ENCODE data around the gene RAB22A. TPM values are rescaled to one million over a fixed set of nuclear protein-coding genes. Genes with fewer than 3 reads are reported as not detected.

RAB22A gene
- total RNA-seq, 3 donors from 2014 or later (not counting 1 experiment from before 2014, with no cell fraction given): 19.6 to 29.8 (median 28.6) TPM

- ATAC-seq: no peak
- Mint-ChIP-seq H3K27me3 (ENCODE audit: low read depth in 2 of 2) (no peaks in the 10 kb centered on the region), H3K36me3 (no peaks in the 10 kb centered on the region), H3K27ac (no peak overlapping the region), H3K9me3 (no peaks in the 10 kb centered on the region), H3K4me3 (no peak overlapping the region), H3K4me1 (peaks cover 68 to 70% of the 10 kb centered on the region in 2 donors)
- WGBS (ENCODE audit: insufficient coverage): no CpG with 5 or more reads among the region's 4 CpGs
- no peak overlapping the region for H3K4me3 ChIP-seq (ENCODE audit: low read length)
- peaks cover 16% of the 10 kb centered on the region for H3K4me1 ChIP-seq (ENCODE audit: control insufficient read depth, insufficient read depth, low read length)
- no peak for TF ChIP-seq CTCF (IDR thresholded peaks at IDR 0.05)
- no peak for DNase-seq
- H3K27ac ChIP-seq (ENCODE audit: low read length): no peak overlapping the region
- intact Hi-C loops (cut with micrococcal nuclease): no loop called here
- no peaks in the 10 kb centered on the region for H3K9me3 ChIP-seq (ENCODE audit: control insufficient read depth, insufficient read depth, low read length)
- no peaks in the 10 kb centered on the region for H3K27me3 ChIP-seq (ENCODE audit: control insufficient read depth, insufficient read depth, low read length)
- no peaks in the 10 kb centered on the region for H3K36me3 ChIP-seq (ENCODE audit: control insufficient read depth, insufficient read depth, low read length)
Measured at GRCh38 chr20:58394801-58395200, 85.3 kb downstream of the RAB22A start.

- Mint-ChIP-seq H3K4me3 (no peak overlapping the region), H3K9me3 (no peaks in the 10 kb centered on the region), H3K27ac (no peak overlapping the region), H3K36me3 (no peaks in the 10 kb centered on the region), H3K27me3 (ENCODE audit: low read depth in 2 of 2) (no peaks in the 10 kb centered on the region), H3K4me1 (peaks cover 60 to 67% of the 10 kb centered on the region in 2 donors)
- no peaks in the 10 kb centered on the region for H3K9me3 ChIP-seq (ENCODE audit: control insufficient read depth, insufficient read depth, low read length)
- H3K4me3 ChIP-seq (ENCODE audit: low read length): no peak overlapping the region
- no peak for ATAC-seq
- WGBS (ENCODE audit: insufficient coverage): 91% methylated on average over 3 of the region's 3 CpGs
- no peak overlapping the region for H3K27ac ChIP-seq (ENCODE audit: low read length)
- H3K4me1 ChIP-seq (ENCODE audit: control insufficient read depth, insufficient read depth, low read length): peaks cover 8% of the 10 kb centered on the region
- intact Hi-C loops (cut with micrococcal nuclease): no loop called here
- no peaks in the 10 kb centered on the region for H3K27me3 ChIP-seq (ENCODE audit: control insufficient read depth, insufficient read depth, low read length)
- DNase-seq: no peak
- no peaks in the 10 kb centered on the region for H3K36me3 ChIP-seq (ENCODE audit: control insufficient read depth, insufficient read depth, low read length)
- no peak for TF ChIP-seq CTCF (IDR thresholded peaks at IDR 0.05)
Measured at GRCh38 chr20:58395604-58396003, 86.1 kb downstream of the RAB22A start.

DNA sequence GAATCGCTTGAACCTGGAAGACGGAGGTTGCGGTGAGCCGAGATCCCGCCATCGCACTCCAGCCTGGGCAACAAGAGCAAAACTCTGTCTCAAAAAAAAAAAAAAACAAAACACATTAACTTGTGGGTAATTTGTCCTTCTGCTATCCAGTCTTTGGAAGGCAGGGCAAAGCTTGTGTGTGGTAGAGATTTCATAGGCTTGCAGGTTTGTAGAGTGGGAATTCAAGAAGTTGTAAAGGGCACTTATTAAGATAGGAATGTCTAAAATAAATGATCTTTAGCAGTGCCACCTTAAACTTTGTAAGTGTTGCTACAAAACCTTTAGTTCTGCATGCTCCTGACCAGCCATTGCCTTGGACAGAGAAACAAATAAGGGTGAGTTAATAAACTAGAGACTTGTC is 87.9 kb downstream of the RAB22A start:
- H3K36me3 ChIP-seq (ENCODE audit: control insufficient read depth, insufficient read depth, low read length): peaks cover 1% of the 10 kb centered on the region
- no peaks in the 10 kb centered on the region for H3K27me3 ChIP-seq (ENCODE audit: control insufficient read depth, insufficient read depth, low read length)
- no peak for TF ChIP-seq CTCF (IDR thresholded peaks at IDR 0.05)
- Mint-ChIP-seq H3K27ac (no peak overlapping the region), H3K27me3 (ENCODE audit: low read depth in 2 of 2) (no peaks in the 10 kb centered on the region), H3K4me3 (no peak overlapping the region), H3K9me3 (no peaks in the 10 kb centered on the region), H3K4me1 (peaks cover 43 to 52% of the 10 kb centered on the region in 2 donors), H3K36me3 (no peaks in the 10 kb centered on the region)
- no peak overlapping the region for H3K4me3 ChIP-seq (ENCODE audit: low read length)
- H3K27ac ChIP-seq (ENCODE audit: low read length): no peak overlapping the region
- H3K9me3 ChIP-seq (ENCODE audit: control insufficient read depth, insufficient read depth, low read length): no peaks in the 10 kb centered on the region
- ATAC-seq (no peak), DNase-seq (no peak)
- WGBS (ENCODE audit: insufficient coverage): 93% methylated on average over 6 of the region's 6 CpGs
- H3K4me1 ChIP-seq (ENCODE audit: control insufficient read depth, insufficient read depth, low read length): peaks cover 12% of the 10 kb centered on the region
- intact Hi-C loops (cut with micrococcal nuclease): no loop called here

DNA sequence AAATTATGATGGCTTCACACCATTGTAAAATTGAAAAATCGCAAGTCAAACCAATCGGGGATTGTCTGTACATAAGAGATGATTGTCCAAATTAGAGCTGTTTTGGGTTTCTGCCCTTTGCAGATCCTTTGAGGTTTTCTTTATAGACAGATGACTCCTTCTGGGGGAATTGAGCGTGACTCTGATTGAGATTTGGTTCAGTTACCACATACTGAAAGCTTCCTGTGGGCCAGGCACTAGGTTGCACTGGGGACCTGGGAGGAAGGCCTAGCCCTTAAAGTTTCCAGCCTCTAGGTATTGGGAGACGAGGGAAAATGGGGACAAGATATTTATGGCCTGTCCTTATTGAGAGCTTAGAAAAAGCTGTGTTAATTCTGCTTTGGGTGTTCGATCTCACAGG is 88.7 kb downstream of the RAB22A start:
- Mint-ChIP-seq H3K27ac (peak overlapping the region in 1 of 2 donors; percentile 2), H3K4me3 (no peak overlapping the region), H3K27me3 (ENCODE audit: low read depth in 2 of 2) (no peaks in the 10 kb centered on the region), H3K4me1 (peaks cover 35 to 46% of the 10 kb centered on the region in 2 donors), H3K36me3 (no peaks in the 10 kb centered on the region), H3K9me3 (no peaks in the 10 kb centered on the region)
- no peaks in the 10 kb centered on the region for H3K9me3 ChIP-seq (ENCODE audit: control insufficient read depth, insufficient read depth, low read length)
- H3K36me3 ChIP-seq (ENCODE audit: control insufficient read depth, insufficient read depth, low read length): peaks cover 1% of the 10 kb centered on the region
- TF ChIP-seq CTCF (IDR thresholded peaks at IDR 0.05): no peak
- no peak overlapping the region for H3K27ac ChIP-seq (ENCODE audit: low read length)
- H3K4me3 ChIP-seq (ENCODE audit: low read length): no peak overlapping the region
- DNase-seq (no peak), ATAC-seq (no peak)
- intact Hi-C loops (cut with micrococcal nuclease): no loop called here
- peaks cover 12% of the 10 kb centered on the region for H3K4me1 ChIP-seq (ENCODE audit: control insufficient read depth, insufficient read depth, low read length)
- no peaks in the 10 kb centered on the region for H3K27me3 ChIP-seq (ENCODE audit: control insufficient read depth, insufficient read depth, low read length)
- whole genome bisulfite sequencing (ENCODE audit: insufficient coverage): 75% methylated on average over 5 of the region's 5 CpGs

Data from natural killer cell (primary cell).